ACC112 (cell line): ENCODE data around the gene ST6GALNAC3.

ENCODE experiments used
- H2AFZ ChIP-seq: fragments of 200-600 bp; sonication (generic); one replicate; pipeline ENCODE4 v1.6.0; 2017; ENCODE audit warnings: antibody characterized with exemption, low read length; ENCODE audit not compliant: unreplicated experiment
- H3K27ac ChIP-seq: fragments of 200-600 bp; sonication (generic); 2 replicates; pipeline ENCODE4 v1.5.1; 2014; ENCODE audit warnings: low read depth, mild to moderate bottlenecking, antibody characterized with exemption, low read length, moderate library complexity
- H3K27me3 ChIP-seq: fragments of 200-600 bp; sonication (generic); 2 replicates; pipeline ENCODE4 v1.6.1; 2014; ENCODE audit warnings: mild to moderate bottlenecking, antibody characterized with exemption, low read length, moderate library complexity, mixed read lengths; ENCODE audit not compliant: insufficient read depth
- H3K36me3 ChIP-seq: fragments of 200-600 bp; sonication (generic); 2 replicates; pipeline ENCODE4 v1.6.1; 2016; ENCODE audit warnings: mild to moderate bottlenecking, antibody characterized with exemption, low read length, moderate library complexity, mixed read lengths; ENCODE audit not compliant: insufficient read depth
- H3K4me1 ChIP-seq: fragments of 200-600 bp; sonication (generic); one replicate; pipeline ENCODE4 v1.6.1; 2016; ENCODE audit warnings: low read length, mixed read lengths; ENCODE audit not compliant: insufficient read depth, unreplicated experiment, control insufficient read depth
- H3K4me3 ChIP-seq: fragments of 200-600 bp; sonication (generic); 2 replicates; pipeline ENCODE4 v1.5.1; 2014; ENCODE audit warnings: mild to moderate bottlenecking, low read depth, low read length
- H3K79me2 ChIP-seq: fragments of 200-600 bp; sonication (generic); one replicate; pipeline ENCODE4 v1.6.0; 2016; ENCODE audit warnings: low read length; ENCODE audit not compliant: control insufficient read depth, unreplicated experiment, insufficient read depth

ST6GALNAC3 gene

DNA sequence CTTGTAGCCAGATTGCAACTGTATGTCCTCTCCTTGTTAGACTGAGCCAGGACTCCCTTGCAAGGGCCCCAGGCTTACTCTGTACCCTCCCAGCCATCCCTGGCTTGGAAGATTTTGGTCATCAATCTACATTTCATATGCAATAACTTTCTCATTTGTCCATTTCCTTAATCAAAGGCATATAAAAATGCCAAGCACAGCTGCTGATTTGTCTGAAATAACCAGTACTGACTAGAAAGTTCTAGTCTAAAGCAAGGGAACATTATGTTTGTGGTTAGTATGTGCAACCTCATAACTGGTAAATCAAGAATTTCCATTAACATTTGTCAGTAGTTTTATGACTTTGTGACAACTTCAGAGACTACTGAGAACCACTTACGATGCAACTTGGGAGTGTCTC is 370.2 kb downstream of the ST6GALNAC3 start:
- Histone ChIP-seq H3K79me2 (no peaks in the 10 kb centered on the region), H3K36me3 (no peaks in the 10 kb centered on the region)

GRCh38 chr1:76450229-76450628 is 375.7 kb downstream of the ST6GALNAC3 start:
- H3K27ac ChIP-seq, result no peak overlapping the region
- H3K79me2 ChIP-seq, result no peaks in the 10 kb centered on the region
- no peaks in the 10 kb centered on the region for H3K36me3 ChIP-seq
- H3K4me3 ChIP-seq, result no peak overlapping the region
- no peaks in the 10 kb centered on the region for H3K4me1 ChIP-seq
- no peaks in the 10 kb centered on the region for H3K27me3 ChIP-seq
- no peak overlapping the region for H2AFZ ChIP-seq

More for the DNA sequence above, 370.2 kb downstream of the ST6GALNAC3 start:
- Histone ChIP-seq H2AFZ (no peak overlapping the region), H3K4me3 (no peak overlapping the region), H3K27ac (no peak overlapping the region), H3K27me3 (no peaks in the 10 kb centered on the region), H3K4me1 (no peaks in the 10 kb centered on the region)

DNA sequence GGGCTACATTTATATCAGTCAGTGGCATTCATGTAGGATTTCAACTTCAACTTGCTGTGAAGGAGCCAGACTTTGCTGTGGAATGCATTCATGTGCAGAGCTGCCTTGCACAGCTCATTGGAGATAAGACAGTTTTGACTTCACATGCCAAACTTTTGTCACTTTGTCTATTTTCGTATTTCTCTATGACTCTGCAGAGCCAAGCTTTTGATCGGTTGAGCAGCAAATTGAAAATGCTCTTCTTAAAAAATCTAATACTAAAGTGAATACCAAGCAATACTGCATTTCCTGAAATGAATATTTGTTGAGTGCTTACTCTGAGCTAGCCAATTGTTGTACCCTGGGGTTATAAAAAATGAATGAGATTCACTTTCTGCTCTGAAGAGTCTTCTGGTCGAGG is 388.7 kb downstream of the ST6GALNAC3 start:
- no peak overlapping the region for H2AFZ ChIP-seq

GRCh38 chr1:76463849-76464248 is 389.3 kb downstream of the ST6GALNAC3 start:
- H3K36me3 ChIP-seq, result no peaks in the 10 kb centered on the region
- H3K27me3 ChIP-seq, result no peaks in the 10 kb centered on the region
- H3K79me2 ChIP-seq, result no peaks in the 10 kb centered on the region

More for the DNA sequence above, 388.7 kb downstream of the ST6GALNAC3 start:
- Histone ChIP-seq H3K27ac (no peak overlapping the region), H3K36me3 (no peaks in the 10 kb centered on the region), H3K27me3 (no peaks in the 10 kb centered on the region), H3K4me1 (peaks cover 4% of the 10 kb centered on the region), H3K79me2 (no peaks in the 10 kb centered on the region), H3K4me3 (no peak overlapping the region)

DNA sequence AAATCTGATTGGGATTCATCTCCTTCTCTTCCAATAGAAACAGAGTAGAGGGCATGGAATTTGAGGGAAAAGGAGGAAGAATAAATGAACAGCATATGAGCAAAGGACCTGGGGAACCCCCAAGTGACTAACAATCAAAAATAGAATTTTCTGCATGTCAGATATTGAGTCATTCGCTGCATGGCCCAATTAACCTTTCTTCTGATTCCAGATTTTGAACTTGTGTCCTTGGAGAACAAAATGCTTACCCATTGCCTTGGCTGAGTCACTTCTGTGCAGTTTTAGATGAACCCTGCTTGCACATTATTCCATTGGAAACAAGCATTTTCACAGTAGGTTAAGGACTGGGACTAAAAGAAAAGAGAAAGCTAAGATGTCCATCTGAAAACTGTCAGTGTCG is 390.5 kb downstream of the ST6GALNAC3 start:
- no peaks in the 10 kb centered on the region for H3K27me3 ChIP-seq
- H3K36me3 ChIP-seq, result no peaks in the 10 kb centered on the region
- H3K27ac ChIP-seq, result peak overlapping the region; percentile 44
- no peaks in the 10 kb centered on the region for H3K79me2 ChIP-seq
- no peak overlapping the region for H3K4me3 ChIP-seq
- H2AFZ ChIP-seq, result no peak overlapping the region
- H3K4me1 ChIP-seq, result peaks cover 4% of the 10 kb centered on the region

More at GRCh38 chr1:76463849-76464248, 389.3 kb downstream of the ST6GALNAC3 start:
- peaks cover 4% of the 10 kb centered on the region for H3K4me1 ChIP-seq
- H3K27ac ChIP-seq, result no peak overlapping the region
- H3K4me3 ChIP-seq, result no peak overlapping the region
- no peak overlapping the region for H2AFZ ChIP-seq

DNA sequence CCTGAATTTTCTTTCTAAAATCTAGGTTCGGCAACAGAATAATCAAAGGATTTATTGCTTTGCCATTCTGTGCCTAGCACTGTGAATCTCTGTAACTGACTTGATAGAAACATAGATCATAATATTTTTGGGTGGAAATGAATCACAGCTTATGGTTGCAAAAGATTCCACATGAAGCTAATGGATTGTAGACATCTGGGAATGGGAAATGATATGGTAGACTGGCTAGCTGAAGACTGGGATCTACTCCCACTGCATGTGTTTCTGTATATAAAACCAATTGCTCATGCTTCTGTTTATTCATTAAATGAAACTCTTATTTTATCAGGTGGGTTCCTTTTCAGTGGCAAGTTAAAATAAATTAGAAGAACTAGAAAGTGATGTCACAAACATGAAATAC is 395.6 kb downstream of the ST6GALNAC3 start:
- H3K27me3 ChIP-seq, result no peaks in the 10 kb centered on the region

GRCh38 chr1:76471536-76471935 is 397.0 kb downstream of the ST6GALNAC3 start:
- H3K4me3 ChIP-seq, result no peak overlapping the region
- H3K27ac ChIP-seq, result no peak overlapping the region
- H3K36me3 ChIP-seq, result no peaks in the 10 kb centered on the region
- no peak overlapping the region for H2AFZ ChIP-seq
- peaks cover 4% of the 10 kb centered on the region for H3K4me1 ChIP-seq
- no peaks in the 10 kb centered on the region for H3K27me3 ChIP-seq
- H3K79me2 ChIP-seq, result no peaks in the 10 kb centered on the region

More for the DNA sequence above, 395.6 kb downstream of the ST6GALNAC3 start:
- H3K79me2 ChIP-seq, result no peaks in the 10 kb centered on the region
- H3K36me3 ChIP-seq, result no peaks in the 10 kb centered on the region
- no peak overlapping the region for H3K27ac ChIP-seq
- H2AFZ ChIP-seq, result no peak overlapping the region
- peaks cover 4% of the 10 kb centered on the region for H3K4me1 ChIP-seq
- no peak overlapping the region for H3K4me3 ChIP-seq

- H2AFZ ChIP-seq, result no peak overlapping the region
- H3K4me1 ChIP-seq, result peaks cover 4% of the 10 kb centered on the region
- H3K79me2 ChIP-seq, result no peaks in the 10 kb centered on the region
- no peaks in the 10 kb centered on the region for H3K27me3 ChIP-seq
- H3K36me3 ChIP-seq, result no peaks in the 10 kb centered on the region
- no peak overlapping the region for H3K27ac ChIP-seq
- H3K4me3 ChIP-seq, result no peak overlapping the region
Observed at GRCh38 chr1:76473591-76473990, 399.0 kb downstream of the ST6GALNAC3 start.

- no peak overlapping the region for H3K27ac ChIP-seq
- no peak overlapping the region for H2AFZ ChIP-seq
- H3K4me1 ChIP-seq, result peaks cover 4% of the 10 kb centered on the region
- no peak overlapping the region for H3K4me3 ChIP-seq
- H3K79me2 ChIP-seq, result no peaks in the 10 kb centered on the region
- H3K27me3 ChIP-seq, result no peaks in the 10 kb centered on the region
- H3K36me3 ChIP-seq, result no peaks in the 10 kb centered on the region
Observed at GRCh38 chr1:76474922-76475321, 400.4 kb downstream of the ST6GALNAC3 start.

DNA sequence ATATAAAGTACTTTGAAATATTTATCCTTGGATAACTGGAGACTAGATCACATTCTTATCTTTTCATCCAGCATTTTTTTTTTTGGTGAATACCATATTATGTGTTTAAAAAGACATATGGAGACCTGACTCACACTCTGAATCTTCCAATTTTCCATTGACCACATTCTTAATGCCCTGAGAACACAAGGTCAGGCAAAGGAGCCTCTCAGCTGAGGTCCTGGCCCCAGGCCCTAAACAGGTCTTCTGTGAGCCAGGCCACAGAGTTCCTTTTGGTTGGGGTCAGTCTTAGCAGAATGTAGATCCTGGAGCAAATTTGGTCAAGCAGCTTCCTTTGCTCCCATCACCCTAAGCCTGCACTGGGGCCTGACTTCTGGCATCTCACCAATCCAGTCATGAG is 402.6 kb downstream of the ST6GALNAC3 start:
- Histone ChIP-seq H2AFZ (no peak overlapping the region), H3K79me2 (no peaks in the 10 kb centered on the region), H3K4me1 (peaks cover 4% of the 10 kb centered on the region), H3K27ac (no peak overlapping the region), H3K36me3 (no peaks in the 10 kb centered on the region), H3K4me3 (no peak overlapping the region), H3K27me3 (no peaks in the 10 kb centered on the region)

- no peak overlapping the region for H3K4me3 ChIP-seq
- H3K27me3 ChIP-seq, result no peaks in the 10 kb centered on the region
Observed at GRCh38 chr1:76480827-76481226, 406.3 kb downstream of the ST6GALNAC3 start.

More at GRCh38 chr1:76480827-76481226, 406.3 kb downstream of the ST6GALNAC3 start:
- Histone ChIP-seq H3K27ac (no peak overlapping the region), H3K79me2 (no peaks in the 10 kb centered on the region), H2AFZ (no peak overlapping the region), H3K4me1 (no peaks in the 10 kb centered on the region), H3K36me3 (no peaks in the 10 kb centered on the region)
